ENCODE measurements around the gene PRL. TPM values are rescaled to one million over a fixed set of nuclear protein-coding genes. Genes with fewer than 3 reads are reported as not detected.

The PRL gene
- total and polyA plus RNA-seq, 2 of the 13 experiments (the other 11 are each of a cell fraction or from before 2014, with no cell fraction given) = not detected

GRCh38 chr6:22306741-22307466 is 10.1 kb upstream of the PRL start (continued):
- no peak for TF ChIP-seq ZNF367 (CRISPR knock-in tag; IDR thresholded peaks at IDR 0.05; ENCODE audit: borderline replicate concordance)
- TF ChIP-seq MYPOP (CRISPR knock-in tag; IDR thresholded peaks at IDR 0.05) = no peak
- TF ChIP-seq ZNF740 (CRISPR knock-in tag; IDR thresholded peaks at IDR 0.05) = no peak
- TF ChIP-seq KLF15 (CRISPR knock-in tag; IDR thresholded peaks at IDR 0.05; ENCODE audit: borderline replicate concordance) = no peak
- TF ChIP-seq TCF7 (IDR thresholded peaks at IDR 0.05; ENCODE audit: low read depth) = no peak
- no peak for TF ChIP-seq ZSCAN30 (CRISPR knock-in tag; IDR thresholded peaks at IDR 0.05)
- no peak for TF ChIP-seq SOX6 (IDR thresholded peaks at IDR 0.05)
- TF ChIP-seq SOX6 (CRISPR knock-in tag; IDR thresholded peaks at IDR 0.05) = no peak
- no peak for TF ChIP-seq EZH2 (conservative IDR thresholded peaks at IDR 0.05; ENCODE audit: low read depth, low read length)
- no peak for TF ChIP-seq KDM1A (CRISPR knock-in tag; IDR thresholded peaks at IDR 0.05)
- TF ChIP-seq ZC3H4 (CRISPR knock-in tag; IDR thresholded peaks at IDR 0.05; ENCODE audit: borderline replicate concordance) = no peak
- TF ChIP-seq IKZF5 (CRISPR knock-in tag; IDR thresholded peaks at IDR 0.05) = no peak

Measured in HepG2 (cell line).